Fibroblast of pulmonary artery (primary cell): ENCODE measurements around the gene NYNRIN.

Experiments used
- DNase-seq: peaks from one replicate; pipeline ENCODE4 v3.0.0-alpha.2; 2010; ENCODE audit warnings: low read depth
- H3K4me3 ChIP-seq: replicated peaks from 2 replicates; pipeline ENCODE4 v1.5.1; 2011; ENCODE audit warnings: low read depth, mild to moderate bottlenecking, control low read depth, low read length, moderate library complexity
- TF ChIP-seq, protein P1 (sequence below): IDR thresholded peaks from 2 replicates; pipeline ENCODE4 v1.5.1; 2011; ENCODE audit warnings: mild to moderate bottlenecking, control low read depth, low read length, inconsistent platforms; ENCODE audit errors: missing control alignments

The NYNRIN gene

DNA sequence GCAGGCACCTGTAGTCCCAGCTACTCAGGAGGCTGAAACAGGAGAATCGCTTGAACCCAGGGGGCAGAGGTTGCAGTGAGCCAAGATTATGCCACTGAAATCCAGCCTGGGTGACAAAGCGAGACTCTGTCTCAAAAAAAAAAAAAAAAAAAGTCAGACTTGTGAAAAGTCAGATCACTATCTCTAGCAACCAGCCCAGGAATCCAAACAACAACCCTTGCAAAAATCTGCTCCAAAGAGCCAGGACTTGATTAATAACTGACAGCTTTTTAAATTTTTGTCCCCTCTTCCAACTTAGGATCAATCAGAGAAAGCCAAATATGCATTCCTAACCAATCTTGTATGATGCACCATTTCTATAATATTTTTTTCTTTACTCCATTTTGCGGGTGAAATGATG lies 38.5 kb upstream of the NYNRIN start:
- DNase-seq, result no peak
- no peak overlapping the region for H3K4me3 ChIP-seq
- TF ChIP-seq, protein P1, sequence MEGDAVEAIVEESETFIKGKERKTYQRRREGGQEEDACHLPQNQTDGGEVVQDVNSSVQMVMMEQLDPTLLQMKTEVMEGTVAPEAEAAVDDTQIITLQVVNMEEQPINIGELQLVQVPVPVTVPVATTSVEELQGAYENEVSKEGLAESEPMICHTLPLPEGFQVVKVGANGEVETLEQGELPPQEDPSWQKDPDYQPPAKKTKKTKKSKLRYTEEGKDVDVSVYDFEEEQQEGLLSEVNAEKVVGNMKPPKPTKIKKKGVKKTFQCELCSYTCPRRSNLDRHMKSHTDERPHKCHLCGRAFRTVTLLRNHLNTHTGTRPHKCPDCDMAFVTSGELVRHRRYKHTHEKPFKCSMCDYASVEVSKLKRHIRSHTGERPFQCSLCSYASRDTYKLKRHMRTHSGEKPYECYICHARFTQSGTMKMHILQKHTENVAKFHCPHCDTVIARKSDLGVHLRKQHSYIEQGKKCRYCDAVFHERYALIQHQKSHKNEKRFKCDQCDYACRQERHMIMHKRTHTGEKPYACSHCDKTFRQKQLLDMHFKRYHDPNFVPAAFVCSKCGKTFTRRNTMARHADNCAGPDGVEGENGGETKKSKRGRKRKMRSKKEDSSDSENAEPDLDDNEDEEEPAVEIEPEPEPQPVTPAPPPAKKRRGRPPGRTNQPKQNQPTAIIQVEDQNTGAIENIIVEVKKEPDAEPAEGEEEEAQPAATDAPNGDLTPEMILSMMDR, result no peak

DNA sequence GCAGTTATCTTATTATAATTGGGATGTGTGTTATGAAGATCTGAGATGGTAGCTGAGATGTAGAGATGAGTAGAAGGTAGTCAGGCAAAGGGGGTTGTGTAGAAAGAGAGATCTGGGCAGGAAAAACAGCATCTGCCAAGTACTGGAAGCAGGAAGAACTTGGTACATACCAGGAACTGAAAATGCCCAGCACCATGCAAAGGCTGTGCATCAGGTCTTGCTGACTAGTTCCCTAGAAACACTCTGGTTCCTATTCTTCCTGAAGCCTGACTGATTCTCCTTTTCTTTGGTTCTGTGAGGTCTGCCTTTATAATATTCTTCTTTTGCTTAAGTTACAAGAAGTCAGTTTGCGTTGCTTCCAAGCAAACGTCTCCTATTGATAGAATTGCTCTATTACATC lies 37.5 kb upstream of the NYNRIN start:
- DNase-seq, result no peak
- no peak overlapping the region for H3K4me3 ChIP-seq
- TF ChIP-seq, protein P1, result no peak

DNA sequence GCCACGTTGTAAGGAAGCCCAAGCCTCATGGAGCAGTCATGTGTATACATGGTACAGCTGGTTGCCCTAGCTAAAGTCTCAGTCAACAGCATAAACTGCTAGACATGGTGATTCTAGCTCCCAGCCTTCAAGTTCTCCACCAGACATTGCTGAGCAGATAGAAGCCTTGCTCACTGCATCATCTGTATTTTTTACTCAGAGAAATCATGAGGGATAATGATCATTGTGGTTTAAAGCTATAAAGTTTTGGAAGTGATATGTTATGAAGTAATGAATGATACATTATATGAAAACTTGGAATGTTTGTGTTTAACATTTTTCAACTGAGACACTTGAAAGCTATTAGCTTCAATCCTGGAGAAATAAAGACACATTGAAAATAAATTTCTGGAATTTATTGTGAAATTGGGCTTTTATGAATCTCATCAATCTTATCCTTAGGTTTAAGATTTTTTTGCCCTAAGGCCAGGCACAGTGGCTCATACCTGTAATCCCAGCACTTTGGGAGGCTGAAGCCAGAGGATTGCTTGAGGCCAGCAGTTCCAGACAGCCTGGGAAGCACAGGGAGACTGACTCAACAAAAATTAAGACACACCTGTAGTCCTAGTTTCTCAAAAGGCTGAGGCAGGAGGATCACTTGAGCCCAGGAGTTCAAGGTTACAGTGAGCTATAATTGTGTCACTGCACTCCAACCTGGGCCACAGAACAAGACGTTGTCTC lies 36.4 kb upstream of the NYNRIN start:
- no peak overlapping the region for H3K4me3 ChIP-seq
- DNase-seq, result no peak
- TF ChIP-seq, protein P1, result no peak

- TF ChIP-seq, protein P1, result no peak
- no peak overlapping the region for H3K4me3 ChIP-seq
- DNase-seq, result no peak
Measured at GRCh38 chr14:24363401-24363800, 35.4 kb upstream of the NYNRIN start.

DNA sequence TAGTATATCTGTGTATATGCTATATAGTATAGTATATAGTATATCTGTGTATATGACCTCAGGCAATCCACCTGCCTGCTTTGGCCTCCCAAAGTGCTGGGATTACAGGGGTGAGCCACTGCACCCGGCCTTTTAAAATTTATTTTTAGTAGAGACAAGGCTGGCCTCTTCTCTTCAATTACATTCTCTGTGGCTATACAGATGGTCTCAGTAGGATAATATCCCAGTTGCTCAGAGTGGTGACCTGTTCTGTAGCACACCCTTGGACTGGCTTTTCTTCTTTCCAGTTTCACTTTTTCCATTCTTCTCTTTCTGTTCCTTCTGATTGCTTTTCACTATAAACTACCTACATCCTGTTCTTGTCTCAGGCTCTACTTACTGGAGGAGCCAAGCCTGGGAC lies 34.0 kb upstream of the NYNRIN start:
- DNase-seq, result no peak
- no peak overlapping the region for H3K4me3 ChIP-seq
- TF ChIP-seq, protein P1, result no peak

- peak overlapping the region; percentile 94 for H3K4me3 ChIP-seq
- DNase-seq, result peak; percentile 97
- TF ChIP-seq, protein P1, result peak; percentile 98
Measured at GRCh38 chr14:24365600-24366412, 33.0 kb upstream of the NYNRIN start.

DNA sequence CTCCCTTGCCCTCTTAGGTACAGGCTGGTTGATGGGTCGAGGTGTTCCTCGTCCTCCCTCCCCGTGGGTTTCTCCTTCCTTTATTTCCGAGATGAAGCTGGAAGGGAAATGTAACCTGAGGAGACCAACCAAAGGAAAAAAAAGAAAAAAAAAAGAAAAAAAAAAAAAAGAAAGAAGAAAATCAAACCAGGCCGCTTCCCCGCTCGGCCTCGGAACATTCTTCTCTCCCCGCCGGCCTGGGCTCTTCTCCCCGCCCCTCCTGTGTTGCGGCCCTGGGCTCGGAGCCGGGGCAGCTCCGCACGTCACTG lies 32.4 kb upstream of the NYNRIN start:
- H3K4me3 ChIP-seq, result peak overlapping the region; percentile 94
- TF ChIP-seq, protein P1, result no peak
- DNase-seq, result no peak
